Measurements from ENCODE around the gene CORO1A.
A peak's percentile ranks its signal among the peaks of the same experiment; 100 is the strongest.
"Not testable (repeated sequence)": the region's sequence is repeated elsewhere in the genome, so short reads cannot be mapped to it uniquely, and the experiment has no call there.

Gene CORO1A

GRCh38 chr16:30170145-30170544 is 13.3 kb upstream of the CORO1A start:
- DNase-seq (ENCODE audit: low read depth in 2 of 2), result not testable (repeated sequence)

- no peak for DNase-seq (ENCODE audit: low read depth in 2 of 2)
Observed at GRCh38 chr16:30173054-30173453, 10.3 kb upstream of the CORO1A start.

- DNase-seq (ENCODE audit: low read depth in 2 of 2), result not testable (repeated sequence)
Observed at GRCh38 chr16:30176876-30177275, 6.5 kb upstream of the CORO1A start.

- DNase-seq (ENCODE audit: low read depth in 2 of 2), result no peak
Observed at GRCh38 chr16:30179195-30179594, 4.2 kb upstream of the CORO1A start.

GRCh38 chr16:30179931-30180330 is 3.5 kb upstream of the CORO1A start:
- DNase-seq (ENCODE audit: low read depth in 2 of 2), result no peak

GRCh38 chr16:30180741-30181140 is 2.7 kb upstream of the CORO1A start:
- DNase-seq (ENCODE audit: low read depth in 2 of 2), result no peak

GRCh38 chr16:30184096-30184890 is 891 bp downstream of the CORO1A start:
- DNase-seq (ENCODE audit: low read depth in 2 of 2), result peak in 1 of 2 donors; percentile 53

- DNase-seq (ENCODE audit: low read depth in 2 of 2), result no peak
Observed at GRCh38 chr16:30184891-30185682, 1.7 kb downstream of the CORO1A start.

GRCh38 chr16:30185683-30186421 is 2.5 kb downstream of the CORO1A start:
- DNase-seq (ENCODE audit: low read depth in 2 of 2), result peak; percentile 62 to 69

- DNase-seq (ENCODE audit: low read depth in 2 of 2), result no peak
Observed at GRCh38 chr16:30186444-30186781, 3.0 kb downstream of the CORO1A start.

GRCh38 chr16:30186782-30187555 is 3.6 kb downstream of the CORO1A start:
- DNase-seq (ENCODE audit: low read depth in 2 of 2), result peak; percentile 75 to 87

GRCh38 chr16:30187556-30187865 is 4.1 kb downstream of the CORO1A start:
- no peak for DNase-seq (ENCODE audit: low read depth in 2 of 2)

- DNase-seq (ENCODE audit: low read depth in 2 of 2), result no peak
Observed at GRCh38 chr16:30187971-30188561, 4.7 kb downstream of the CORO1A start.

GRCh38 chr16:30191158-30191557 is 7.8 kb downstream of the CORO1A start:
- DNase-seq (ENCODE audit: low read depth in 2 of 2), result not testable (repeated sequence)

GRCh38 chr16:30193098-30193497 is 9.7 kb downstream of the CORO1A start:
- not testable (repeated sequence) for DNase-seq (ENCODE audit: low read depth in 2 of 2)

- not testable (repeated sequence) for DNase-seq (ENCODE audit: low read depth in 2 of 2)
Observed at GRCh38 chr16:30193615-30194014, 10.2 kb downstream of the CORO1A start, which contains the start of the genes BOLA2B and SLX1A. Gene BOLA2B (minus strand): TSS chr16:30193666. CDS start chr16:30193595, 71 bp downstream. Gene SLX1A (plus strand): TSS chr16:30193875. CDS start chr16:30194085, 210 bp downstream.

GRCh38 chr16:30194172-30194925 is 10.9 kb downstream of the CORO1A start:
- not testable (repeated sequence) for DNase-seq (ENCODE audit: low read depth in 2 of 2)

GRCh38 chr16:30197001-30197400 is 13.6 kb downstream of the CORO1A start:
- DNase-seq (ENCODE audit: low read depth in 2 of 2), result not testable (repeated sequence)

- not testable (repeated sequence) for DNase-seq (ENCODE audit: low read depth in 2 of 2)
Observed at GRCh38 chr16:30199049-30199448, 15.6 kb downstream of the CORO1A start, which contains the start of gene SULT1A3. Gene SULT1A3 (plus strand): TSS chr16:30199255. CDS start chr16:30200729, 1,474 bp downstream.

Data from stimulated activated CD8-positive, alpha-beta memory T cell treated with anti-CD3 and anti-CD28 coated beads, Interleukin-7, amount 100 ng/mL, for 1 hour (primary cell).